Fibroblast of lung (primary cell): ENCODE data around the gene NTRK2.

ENCODE experiments used
- CTCF ChIP-seq, 2 donors: IDR thresholded peaks in 1 of 2; conservative IDR thresholded peaks in 1 of 2; 1 replicate in 1 of 2; 2 replicates in 1 of 2; pipeline ENCODE4 v1.5.1; 2011 to 2012; ENCODE audit warnings: low read length in 2 of 2, control low read depth in 1 of 2, inconsistent platforms in 1 of 2, low read depth in 1 of 2, mild to moderate bottlenecking in 1 of 2
- EZH2 ChIP-seq: IDR thresholded peaks from 2 replicates; pipeline ENCODE4 v1.5.1; 2012; ENCODE audit warnings: low read length, control low read depth, mild to moderate bottlenecking; ENCODE audit errors: missing control alignments

- TF ChIP-seq CTCF (conservative IDR thresholded peaks at IDR 0.05 in 1 of 2, IDR thresholded peaks at IDR 0.05 in 1 of 2; ENCODE audit: low read depth in 1 of 2, low read length in 2 of 2) = no peak
- no peak for TF ChIP-seq EZH2
Measured at GRCh38 chr9:84731696-84732095, 62.2 kb downstream of the NTRK2 start.
